GM12872 (cell line): ENCODE results near the gene CFAP410.

Experiments used
- CTCF ChIP-seq: IDR thresholded peaks from 3 replicates; pipeline ENCODE4 v1.5.1; 2011; ENCODE audit warnings: low read depth, mild to moderate bottlenecking, low read length, moderate library complexity; ENCODE audit not compliant: insufficient read depth

The CFAP410 gene

GRCh38 chr21:44304877-44305293 lies 34.3 kb downstream of the CFAP410 start:
- peak; percentile 82 for TF ChIP-seq CTCF

GRCh38 chr21:44304011-44304616 lies 35.1 kb downstream of the CFAP410 start:
- TF ChIP-seq CTCF: no peak

- TF ChIP-seq CTCF: no peak
These were observed 35.7 kb downstream of the CFAP410 start for GRCh38 chr21:44303490-44303981.

GRCh38 chr21:44302573-44303401 lies 36.4 kb downstream of the CFAP410 start:
- peak; percentile 51 for TF ChIP-seq CTCF

GRCh38 chr21:44301961-44302406 lies 37.2 kb downstream of the CFAP410 start:
- TF ChIP-seq CTCF: 0 out of 3 replicates have a peak, but pooled peaks have one; percentile 25

GRCh38 chr21:44301141-44301540 lies 38.0 kb downstream of the CFAP410 start:
- TF ChIP-seq CTCF: 0 out of 3 replicates have a peak, but pooled peaks have one; percentile 1

- TF ChIP-seq CTCF: no peak
These were observed 38.8 kb downstream of the CFAP410 start for GRCh38 chr21:44300262-44300959.
